M059J (cell line): ENCODE data around the gene CRACR2A. TPM values are rescaled to one million over a fixed set of nuclear protein-coding genes. Genes with fewer than 3 reads are reported as not detected.

Experiments used
- DNase-seq: peaks from one replicate; pipeline ENCODE4 v3.0.0-alpha.2; 2012; ENCODE audit warnings: low read depth
- total RNA-seq: library from RNA; depleted of rRNA; stranded (reverse); fragments of >200 nt; shearing (Covaris generic); gene quantifications from 2 replicates; pipeline ENCODE4 v1.2.3, GENCODE V29; 2014

Gene CRACR2A
- total RNA-seq, 1 experiment from 2014 or later = not detected

DNA sequence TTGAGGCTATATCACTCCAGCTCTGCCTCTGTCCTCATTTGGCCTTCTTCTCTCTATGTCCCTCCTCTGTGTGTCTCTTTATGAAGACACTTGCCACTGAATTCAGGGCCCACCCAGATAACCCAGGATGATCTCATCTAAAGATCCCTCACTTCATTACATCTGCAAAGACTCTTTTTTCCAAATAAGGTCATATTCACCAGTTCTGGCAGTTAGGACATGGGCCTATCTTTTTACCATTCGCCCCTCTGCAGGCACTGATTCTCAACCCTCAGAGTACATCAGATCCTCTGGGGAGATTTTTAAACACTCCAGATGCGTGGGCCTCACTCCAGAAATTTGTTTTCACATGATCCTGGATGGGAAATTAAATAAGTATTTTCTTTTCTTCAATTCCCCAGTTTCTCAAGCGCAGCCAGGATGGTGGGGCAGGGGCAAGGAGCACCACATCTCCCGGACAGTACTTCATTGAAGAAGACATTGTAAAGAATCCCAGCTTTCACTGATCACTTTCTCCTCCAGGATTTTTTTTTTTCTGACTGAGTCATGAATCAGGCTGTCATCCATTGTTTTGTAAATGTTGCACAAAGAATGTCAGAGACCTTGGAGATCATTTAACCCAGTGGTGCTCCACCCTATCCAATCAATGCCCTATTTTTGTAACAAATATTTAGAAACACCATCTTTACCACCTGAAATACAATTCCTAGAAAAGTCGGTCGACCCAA is 27.4 kb downstream of the CRACR2A start:
- DNase-seq = no peak

DNA sequence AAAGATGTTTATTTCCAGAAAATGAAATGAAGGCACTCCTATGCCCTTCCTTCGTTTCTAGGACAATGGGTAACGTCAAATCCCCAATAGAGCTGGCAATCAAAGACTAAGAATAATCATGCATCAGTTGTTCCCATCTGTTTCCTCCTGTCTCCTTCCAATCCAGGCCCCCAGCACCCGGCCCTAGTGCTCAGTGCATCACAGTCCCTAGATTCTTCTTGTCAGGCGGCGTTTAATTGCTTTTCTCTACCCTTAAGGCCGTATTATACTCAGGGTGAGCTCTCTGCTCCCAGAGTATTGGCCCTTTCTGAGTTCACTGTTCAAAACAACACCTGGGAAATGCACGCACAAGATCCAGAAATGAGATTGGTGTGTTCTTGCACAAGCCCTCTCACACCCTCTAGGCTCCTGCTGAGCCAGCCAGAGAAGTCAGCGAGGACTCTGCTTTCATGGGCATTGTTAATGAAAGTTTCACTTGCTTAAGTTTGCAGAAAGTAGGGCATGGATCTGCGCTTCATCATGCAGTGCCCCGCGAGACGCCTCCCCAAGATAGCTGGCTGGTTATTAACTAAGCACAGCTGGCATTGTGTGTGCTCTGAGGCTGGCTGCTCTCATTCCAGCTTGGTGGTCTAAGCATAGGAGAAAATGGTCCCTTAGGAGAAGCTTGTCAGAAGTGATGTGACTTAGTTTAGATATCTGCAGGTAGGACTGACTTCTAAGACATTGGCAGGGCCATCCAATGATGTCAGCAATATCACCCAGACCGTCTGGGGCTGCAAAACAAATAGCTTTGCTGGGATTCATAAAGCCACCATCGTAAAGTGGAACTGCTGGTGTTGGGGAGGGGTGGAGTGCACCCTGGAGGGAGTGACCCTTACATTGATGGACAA is 28.7 kb downstream of the CRACR2A start:
- DNase-seq = no peak

DNA sequence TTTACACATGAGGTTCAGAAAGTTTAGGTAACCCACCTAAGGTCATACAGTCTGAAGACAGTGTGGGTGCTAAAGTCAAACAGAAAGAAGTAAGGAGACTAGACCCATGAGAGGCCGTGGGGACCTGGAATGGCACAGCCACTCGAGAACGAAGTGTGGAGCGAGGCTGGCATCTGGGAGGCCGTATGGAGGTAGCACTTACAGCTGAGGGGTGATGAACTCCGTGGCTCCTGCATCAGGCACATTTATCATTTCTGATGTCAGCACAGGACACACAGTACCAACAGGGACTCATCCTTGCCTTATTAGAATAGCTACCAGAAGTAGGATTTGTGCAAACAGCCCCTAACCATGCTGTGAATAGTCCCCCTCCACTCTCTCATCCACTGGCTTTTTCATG is 30.5 kb downstream of the CRACR2A start:
- no peak for DNase-seq

DNA sequence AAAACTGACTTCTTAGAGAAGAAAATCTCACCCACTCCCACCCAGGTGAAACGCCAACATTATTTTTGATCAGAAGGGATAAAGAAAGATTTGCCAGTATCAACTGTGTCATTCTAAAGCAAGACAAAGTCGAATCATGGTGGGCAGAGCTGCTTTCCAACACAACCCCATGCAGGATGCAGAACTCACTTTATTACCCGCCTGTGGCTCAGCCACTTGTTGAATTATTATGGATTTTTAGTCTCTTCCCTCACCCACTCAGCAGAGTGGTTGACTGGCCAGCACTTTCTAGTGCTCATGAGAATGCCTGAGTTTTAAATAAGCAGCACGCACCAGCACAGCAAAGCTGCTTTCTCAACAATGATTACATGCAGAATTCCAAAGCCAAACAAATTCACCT is 32.1 kb downstream of the CRACR2A start:
- DNase-seq = no peak

DNA sequence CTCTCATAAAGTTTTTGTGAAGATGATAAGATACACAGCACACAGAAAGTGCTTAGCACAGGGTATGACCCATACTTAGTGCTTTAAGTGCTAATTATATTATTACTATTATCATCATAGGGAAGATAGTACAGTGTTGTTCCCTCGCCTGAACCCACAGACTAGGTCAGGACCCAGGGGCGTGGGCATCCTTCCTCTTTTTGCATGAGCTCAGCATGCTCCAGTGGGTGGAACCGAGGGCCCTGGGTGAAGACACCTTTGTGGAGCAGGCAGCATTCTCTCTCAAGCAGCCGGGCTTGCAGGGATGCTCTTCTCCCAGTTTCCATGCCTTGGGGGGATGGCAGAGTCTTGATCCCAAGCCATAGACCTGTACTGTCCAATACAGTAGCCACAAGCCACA is 34.8 kb downstream of the CRACR2A start:
- no peak for DNase-seq

DNA sequence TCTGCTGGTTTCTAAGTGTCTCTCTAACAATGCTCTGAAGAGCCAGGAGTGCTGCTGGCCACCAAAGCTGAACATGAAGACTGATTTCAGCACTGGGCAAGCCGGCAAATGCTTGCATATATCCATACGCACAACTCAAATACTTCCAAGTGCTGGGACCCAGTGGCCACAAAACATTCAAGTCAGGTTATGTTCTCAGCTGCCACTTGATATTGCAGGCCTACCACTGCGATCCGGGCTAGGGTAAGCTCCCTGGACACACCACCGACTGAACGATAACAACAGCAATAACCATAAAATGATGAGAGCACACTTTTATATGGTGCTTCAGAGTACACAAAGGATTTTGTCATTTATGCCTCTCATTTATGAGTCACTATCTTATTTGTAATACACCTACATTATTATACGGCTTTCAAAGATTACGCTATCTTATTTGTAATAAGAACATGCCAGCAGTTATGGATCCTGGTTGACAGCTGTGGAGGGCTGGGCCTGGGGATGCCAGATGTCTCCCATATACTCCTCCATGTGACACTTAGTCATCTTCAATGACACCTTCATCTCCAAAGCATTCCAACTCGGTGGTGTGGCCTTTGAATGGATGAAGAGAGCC is 35.5 kb downstream of the CRACR2A start:
- no peak for DNase-seq

DNA sequence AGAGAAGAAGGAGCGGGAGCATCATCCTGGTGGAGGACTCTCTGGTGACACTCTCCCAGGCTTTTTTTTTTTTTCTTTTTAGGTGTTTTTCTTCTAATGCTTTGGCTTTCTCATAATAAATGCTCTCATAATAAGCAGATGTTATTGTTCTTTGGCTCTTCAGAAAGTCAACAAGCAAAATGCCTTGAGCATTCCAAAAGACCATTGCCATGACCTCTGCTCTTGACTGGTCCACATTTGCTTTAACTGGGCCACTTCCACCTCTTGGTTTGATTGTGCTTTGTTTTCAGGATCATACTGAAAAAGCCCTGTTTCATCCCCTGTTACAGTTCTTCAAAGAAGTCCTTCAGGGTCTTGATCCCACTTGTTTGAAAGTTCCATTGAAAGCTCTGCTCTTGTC is 36.9 kb downstream of the CRACR2A start:
- DNase-seq = no peak

DNA sequence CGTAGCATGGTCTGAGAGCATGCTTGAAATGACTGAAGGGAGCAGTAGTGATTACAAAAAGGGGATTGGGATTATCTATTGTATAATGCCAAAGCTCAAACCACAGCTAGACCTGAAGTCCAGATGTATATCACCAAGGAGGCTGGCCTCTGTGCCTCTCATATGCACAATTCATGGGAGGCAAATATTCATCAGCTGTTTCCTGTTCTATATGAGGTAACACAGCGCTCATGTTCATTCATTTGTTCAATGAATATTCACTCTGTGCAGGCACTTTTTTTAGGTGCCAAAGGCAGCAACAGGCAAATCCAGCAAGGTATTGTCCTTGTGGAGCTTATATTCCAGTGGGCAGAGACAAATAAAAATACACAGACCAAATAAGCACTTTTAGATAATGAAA is 39.0 kb downstream of the CRACR2A start:
- no peak for DNase-seq

DNA sequence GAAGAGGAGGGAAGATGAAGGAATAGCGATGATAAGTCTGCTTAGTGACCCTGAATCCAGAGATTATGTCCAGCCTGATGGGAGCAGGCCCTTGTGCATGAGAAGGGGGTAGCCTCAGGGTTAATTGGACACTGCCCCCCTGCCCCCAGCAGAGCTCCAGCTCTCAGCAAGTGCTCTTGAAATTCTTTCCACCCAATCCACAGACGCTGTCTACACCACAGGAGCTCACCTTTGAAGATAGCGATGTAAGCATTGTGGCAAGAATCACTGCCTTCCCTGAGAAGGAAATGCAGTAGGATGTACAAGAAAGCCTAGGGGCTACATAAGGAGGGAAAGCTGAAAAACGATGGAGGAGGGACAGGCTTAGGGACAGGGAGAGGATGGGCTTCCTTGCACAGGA is 39.4 kb downstream of the CRACR2A start:
- no peak for DNase-seq

DNA sequence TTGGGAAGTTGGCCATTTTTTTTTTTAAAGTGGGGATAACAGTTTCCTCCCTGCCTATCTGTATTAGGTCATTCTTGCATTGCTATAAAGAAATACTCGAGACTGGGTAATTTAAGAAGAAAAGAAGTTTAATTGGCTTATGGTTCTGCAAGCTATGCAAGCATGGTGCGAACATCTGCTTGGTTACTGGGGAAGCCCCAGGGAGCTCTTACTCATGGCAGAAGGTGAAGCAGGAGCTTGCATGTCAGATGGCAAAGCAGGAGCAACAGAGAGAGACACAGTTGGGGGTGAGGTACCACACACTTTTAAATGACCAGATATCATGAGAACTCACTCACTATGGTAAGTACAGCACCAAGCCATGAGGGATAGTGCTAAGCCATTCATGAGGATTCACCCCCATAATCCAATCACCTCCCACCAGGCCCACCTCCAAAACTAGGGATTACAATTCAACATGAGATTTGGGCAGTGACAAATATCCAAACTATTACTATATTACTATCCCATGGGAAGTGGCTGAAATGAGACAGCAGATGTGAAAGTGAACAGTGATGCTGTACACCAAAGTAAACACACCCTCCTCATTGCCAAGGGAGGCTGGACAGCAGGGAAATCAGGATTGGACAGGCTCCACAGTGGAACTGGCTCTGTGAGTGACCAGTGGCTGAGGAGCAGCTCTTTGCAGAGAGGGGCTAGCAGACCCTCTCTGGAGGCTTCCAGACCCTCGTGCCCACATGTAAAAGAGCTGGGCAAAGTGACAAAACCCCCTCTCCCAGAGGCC is 40.5 kb downstream of the CRACR2A start:
- DNase-seq = no peak

DNA sequence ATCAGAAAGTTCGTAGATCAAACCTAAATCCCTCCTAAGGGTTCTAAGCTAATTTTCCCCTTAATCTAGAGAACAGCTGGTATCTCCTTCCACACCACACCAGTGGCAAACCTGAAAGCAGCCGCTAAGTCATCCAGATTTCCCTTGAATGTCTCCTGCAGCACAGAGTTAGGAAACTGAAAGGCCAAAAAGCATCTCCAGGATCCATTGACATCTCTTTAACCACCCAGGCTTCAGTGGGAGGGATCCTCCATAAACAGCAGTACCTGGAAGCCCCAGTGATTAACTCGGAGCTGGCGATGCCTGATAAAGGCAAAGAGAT is 47.6 kb downstream of the CRACR2A start:
- no peak for DNase-seq

DNA sequence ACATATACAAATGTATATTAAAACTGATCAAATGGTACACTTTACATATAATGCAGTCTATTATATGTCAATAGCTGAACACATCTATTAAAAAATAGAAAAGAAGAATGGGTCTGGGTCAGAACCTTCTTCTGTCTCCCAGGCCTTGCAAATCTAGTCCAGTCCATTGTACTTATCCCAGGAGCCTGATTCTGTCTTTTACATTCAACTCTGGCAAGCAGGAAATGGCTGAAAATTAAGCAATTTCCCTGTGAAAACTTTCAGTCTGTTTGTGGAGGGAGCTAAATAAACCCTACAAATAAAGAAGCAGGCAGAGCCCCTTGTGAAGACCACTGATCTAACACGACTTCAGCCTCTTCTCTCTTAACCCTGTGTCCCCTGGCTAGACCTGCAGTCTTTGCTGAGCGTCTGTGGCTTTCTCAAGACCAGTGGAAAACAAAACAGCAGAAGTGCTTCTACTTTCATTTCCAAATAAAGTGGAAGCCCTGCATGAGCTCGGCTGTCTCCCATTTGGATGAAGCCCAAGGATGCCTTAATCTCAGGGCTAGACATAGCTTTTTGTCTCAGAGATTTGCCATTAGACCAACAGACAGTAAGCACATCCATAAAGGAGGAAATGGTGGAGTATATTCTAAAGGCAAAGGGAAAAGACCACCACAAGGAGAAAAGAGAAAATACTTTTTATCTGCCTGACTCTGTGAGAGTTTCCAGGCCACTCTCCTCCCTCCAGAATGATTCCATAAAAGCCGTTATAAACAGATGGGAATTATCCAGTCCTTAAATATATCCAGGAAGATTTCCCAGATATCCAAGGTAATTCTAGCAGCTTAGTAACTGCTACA is 48.2 kb downstream of the CRACR2A start:
- no peak for DNase-seq

DNA sequence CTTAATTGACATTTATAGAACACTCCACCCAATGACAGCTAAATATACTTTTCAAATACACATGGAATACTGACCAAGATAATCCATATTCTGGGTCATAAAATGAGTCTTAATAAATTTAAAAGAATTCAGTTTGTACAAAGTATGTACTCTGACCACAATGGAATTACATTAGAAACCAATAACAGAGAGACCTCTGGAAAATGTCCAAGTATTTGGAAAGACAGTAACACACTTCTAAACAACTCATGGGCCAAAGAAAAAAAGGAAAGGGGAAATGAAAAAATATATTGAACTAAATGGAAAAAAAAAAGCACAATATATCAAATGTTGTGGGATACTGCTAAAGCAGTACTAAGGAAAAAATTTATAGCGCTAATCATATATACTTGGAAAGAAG is 52.0 kb downstream of the CRACR2A start:
- no peak for DNase-seq

DNA sequence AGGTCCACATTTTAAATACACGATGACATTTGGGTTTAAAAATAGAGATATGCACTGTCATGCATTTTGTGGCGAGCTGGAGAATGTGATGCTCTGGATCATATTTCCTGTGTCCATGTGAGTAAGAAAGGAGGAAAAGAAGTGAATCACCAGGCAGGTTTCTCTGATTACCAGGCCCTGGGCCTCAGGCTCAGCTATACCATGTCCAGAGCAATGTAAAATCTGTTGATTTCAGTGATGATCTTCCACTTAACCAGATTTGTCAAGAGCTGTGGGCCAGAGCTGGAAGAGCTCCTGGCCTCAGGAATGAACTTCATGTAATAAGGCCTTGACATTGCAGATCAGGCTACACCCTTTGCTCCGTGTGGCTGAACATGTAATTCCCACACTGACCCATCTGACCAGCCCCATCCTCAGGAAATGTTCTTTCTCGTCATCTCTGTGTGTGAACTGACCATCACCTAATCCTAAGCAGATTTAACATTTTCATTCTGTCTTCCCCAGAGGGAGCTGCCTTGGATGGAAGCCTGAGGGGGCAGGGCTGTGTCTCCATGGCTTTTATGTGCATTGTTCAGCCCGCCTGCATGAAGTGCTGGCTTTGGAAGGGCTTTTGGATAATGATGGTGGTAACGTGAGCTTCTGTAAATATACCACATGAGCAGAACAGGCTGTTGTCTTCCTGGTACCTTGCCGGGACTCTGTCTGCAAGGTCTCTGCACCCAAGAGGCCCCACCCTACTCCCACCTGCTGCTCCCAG is 54.5 kb downstream of the CRACR2A start:
- DNase-seq = peak; percentile 82

DNA sequence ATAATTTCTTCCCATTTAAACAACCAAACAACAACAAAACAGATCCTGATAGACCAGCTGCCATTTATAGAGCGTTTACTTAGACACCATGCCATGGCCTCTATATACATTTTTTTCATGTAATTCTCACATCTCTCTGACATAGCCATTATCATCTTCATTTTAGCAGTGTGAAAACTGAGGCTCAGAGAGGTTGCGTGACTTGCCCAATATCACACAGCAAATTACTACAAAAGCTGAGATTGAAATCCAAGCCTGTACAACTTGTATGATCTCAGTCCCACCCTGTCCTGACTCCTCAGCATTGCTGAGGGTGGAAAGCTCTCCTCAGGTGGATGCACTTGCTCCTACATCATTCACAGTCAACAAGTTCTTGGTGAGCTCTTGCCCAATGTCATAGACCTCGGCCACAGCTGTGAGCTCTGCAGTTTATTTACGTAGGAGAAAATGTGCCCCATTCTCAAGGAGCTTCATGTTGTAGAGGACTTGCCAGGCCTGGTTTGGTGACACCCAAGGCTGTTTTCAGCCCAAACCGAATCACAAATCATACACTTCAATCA is 55.5 kb downstream of the CRACR2A start:
- DNase-seq = no peak

DNA sequence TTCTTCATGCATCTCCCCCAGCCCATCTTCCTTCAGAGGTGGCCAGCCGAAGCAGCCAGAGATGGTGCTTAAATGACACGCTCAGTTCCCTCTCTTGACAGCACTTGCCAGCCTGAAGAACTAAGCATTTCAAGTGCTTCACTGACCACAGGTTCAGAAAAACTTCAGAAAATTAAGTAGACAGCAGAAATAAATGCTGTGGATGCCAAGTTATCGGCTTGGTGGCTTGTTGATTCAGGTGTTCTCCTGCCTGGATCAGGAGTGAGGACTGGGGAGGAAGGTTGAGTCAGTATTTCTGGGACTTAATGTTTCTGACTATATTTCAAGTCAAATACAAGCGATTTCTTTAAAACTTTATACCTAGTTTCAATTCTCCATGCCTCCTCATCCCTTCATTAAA is 58.2 kb downstream of the CRACR2A start:
- DNase-seq = no peak

DNA sequence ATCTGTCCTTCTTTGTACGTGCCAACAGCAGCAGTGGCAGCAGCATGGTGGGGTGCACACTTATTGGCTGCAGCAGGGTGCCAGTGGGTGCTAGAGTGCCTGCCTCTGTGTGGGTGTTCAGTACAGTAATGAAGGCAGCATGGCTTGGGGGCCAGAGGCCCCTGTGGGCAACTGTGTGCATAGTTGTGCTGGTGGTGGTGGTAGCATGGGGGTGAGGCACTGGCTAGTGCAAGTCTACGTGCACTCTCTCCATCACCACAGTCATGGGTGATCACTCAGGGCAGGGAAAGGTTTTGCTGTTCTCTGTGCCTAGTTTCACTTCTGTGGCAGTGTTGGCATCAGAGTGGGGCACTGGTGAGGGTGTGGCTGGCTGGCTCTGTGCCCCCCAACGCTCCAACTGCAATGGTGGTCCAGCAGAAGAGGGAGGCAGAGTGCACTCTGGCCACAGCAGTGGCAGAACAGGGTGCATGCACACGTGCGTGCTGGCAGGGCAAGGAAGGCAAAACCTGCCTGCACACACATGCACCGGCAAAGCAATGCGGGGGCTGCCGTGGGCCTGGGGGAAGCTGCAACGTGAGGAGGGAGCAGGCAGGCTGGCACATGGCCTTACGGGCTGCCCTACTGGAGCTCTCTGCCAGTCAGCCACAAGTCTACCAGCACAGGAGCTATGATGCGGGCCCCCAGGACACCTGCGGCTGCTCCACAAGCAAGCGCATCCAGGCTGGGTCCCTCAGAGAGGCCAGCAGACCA is 60.1 kb downstream of the CRACR2A start:
- DNase-seq = no peak

DNA sequence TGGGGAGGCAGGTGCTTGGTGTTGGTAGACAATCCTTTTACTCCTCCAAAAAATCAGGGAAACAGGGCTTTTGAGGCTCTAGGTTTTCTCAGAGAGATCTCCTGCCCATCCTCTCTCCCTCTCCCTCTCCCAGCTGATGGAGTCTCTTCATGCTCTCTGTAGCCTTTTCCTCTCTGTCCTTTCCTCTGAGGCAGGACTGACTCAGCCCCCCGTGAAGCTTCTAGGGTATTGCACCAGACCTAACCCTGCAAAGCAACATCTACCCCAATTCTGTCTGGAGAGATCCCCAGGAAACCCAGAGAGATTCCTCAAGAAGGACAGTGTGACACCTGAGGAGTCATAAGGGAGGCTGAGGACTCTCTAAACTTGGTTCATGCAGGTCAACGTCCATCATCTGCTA is 66.4 kb downstream of the CRACR2A start:
- DNase-seq = no peak

DNA sequence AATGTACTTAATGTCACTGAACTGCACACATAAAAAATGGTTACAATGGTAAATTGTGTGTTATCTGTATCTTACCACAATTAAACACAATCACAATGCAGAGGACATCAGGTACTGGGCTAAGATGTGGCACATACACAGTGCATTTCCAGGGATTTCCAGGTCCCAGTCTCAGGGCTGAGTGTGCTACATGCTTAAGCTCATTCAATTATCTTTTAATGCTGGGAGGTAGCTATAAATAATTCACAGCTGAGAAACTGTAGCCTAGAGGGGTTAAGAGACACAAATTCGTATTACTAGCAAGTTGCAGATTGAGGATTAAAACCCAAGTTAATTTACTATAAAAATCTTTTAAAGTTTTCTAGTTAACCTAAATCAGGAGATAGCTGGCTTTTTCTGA is 67.1 kb downstream of the CRACR2A start:
- DNase-seq = no peak
